GM19395 (cell line): ENCODE data around the gene MYO1B.
"Not testable (repeated sequence)": the region's sequence is repeated elsewhere in the genome, so short reads cannot be mapped to it uniquely, and the experiment has no call there.

Experiments used
- ATAC-seq: cut with Tn5 transposase; IDR thresholded peaks from one replicate; pipeline ENCODE4 v1.9.1; 2021; ENCODE audit warnings: mild to moderate bottlenecking, moderate library complexity; ENCODE audit not compliant: unreplicated experiment

The MYO1B gene

DNA sequence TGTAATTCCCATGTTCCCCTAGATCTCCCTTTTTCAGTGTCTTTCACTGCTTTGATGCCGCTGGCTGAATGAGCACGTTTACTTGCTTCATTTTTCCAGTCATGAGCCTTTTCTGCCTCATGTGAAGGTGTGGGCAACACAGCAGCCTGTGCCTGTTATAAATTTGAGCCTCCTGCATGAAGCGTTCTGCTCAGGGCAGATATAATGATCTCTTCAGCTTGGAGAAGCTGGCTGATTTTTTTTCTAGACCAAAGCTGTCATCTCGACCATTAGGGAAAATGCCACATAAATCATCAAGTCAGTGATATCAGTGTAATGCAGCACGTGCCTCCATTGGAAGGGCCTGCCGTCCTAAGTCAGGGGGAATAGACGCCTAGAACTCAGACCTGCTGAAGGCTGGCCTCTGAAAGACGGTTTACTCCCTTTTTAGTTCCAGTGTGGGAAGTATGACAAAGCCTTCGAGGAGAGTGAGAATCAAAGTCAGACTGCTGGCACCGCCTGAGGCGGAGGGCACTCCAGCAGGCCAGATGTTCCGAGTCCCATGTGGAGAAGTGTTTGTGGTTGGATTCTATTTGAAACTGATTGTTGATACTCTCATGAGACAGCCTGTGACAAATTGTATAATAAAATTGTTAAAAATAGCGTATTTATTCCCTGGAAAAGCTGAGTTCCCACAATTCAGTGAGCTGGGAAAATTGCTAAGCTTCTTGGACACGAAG, 196.5 kb downstream of the MYO1B start:
- no peak for ATAC-seq

DNA sequence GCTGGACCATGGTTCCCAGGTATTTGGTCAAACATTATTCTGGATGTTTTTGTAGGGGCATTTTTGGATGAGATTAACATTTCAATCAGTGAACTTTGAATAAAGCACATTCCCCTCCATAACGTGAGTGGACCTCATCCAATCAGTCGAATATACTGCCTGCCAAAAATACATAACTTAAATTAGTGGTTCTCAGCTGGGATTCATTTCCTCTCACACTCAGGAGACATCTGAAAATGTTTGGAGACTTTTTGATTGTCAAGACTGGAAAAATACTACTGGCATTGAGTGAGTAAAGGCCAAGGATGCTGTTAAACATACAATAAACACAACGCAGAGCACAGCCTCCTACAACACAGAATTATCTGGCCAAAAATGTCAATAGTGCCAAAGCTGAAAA, 198.2 kb downstream of the MYO1B start:
- no peak for ATAC-seq

DNA sequence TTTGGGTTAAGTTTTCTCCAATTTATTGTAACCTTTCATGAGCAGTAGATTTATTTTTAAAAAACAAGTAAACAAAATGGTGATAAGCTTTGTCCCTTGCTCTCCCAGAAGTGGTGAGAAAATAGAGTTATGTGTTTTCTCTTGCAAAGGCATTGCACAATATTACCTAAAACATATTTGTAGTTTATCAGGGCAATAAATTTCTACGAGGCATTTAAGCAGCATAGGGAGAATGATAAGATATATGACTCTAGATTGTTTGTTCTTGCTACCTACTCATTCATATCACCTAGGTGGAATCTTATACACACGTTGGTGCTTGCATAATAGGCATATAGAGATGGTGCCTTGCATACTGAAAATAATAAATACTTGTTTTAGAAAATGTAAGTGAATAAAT, 201.7 kb downstream of the MYO1B start:
- no peak for ATAC-seq

DNA sequence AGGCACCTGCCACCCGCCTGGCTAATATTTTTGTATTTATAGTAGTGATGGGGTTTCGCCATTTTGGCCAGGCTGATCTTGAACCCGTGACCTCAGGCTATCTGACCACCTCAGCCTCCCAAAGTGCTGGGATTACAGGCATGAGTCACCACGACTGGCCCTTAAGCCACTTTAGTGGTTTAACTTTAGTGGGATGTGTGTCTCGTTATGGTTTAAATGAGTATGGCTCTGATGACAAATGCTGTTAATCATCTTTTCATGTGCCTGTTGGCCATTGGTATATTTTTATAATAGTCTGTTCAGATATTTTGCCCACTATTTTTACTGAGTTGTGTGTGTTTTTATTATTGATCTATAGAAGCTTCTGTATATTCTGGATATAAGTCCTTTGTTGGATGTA, 205.9 kb downstream of the MYO1B start:
- ATAC-seq = no peak

DNA sequence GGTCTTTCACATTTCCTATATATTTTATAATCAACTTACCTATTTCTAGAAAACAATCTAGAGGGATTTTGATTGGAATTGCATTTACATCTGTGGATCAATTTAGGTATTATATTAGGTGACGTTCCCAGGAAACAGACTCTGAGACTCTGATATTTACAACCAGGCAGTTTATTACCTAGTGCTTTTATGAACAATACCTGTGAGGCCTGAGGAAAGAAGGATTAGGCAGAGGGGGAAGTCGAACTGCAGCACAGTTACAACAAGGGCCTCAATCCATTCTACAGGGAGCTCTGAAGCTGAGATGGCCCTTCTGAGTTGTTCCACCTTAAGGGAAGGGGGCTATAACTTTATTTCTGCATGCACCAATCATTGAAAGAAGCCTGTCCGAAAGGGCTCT, 206.9 kb downstream of the MYO1B start:
- no peak for ATAC-seq

DNA sequence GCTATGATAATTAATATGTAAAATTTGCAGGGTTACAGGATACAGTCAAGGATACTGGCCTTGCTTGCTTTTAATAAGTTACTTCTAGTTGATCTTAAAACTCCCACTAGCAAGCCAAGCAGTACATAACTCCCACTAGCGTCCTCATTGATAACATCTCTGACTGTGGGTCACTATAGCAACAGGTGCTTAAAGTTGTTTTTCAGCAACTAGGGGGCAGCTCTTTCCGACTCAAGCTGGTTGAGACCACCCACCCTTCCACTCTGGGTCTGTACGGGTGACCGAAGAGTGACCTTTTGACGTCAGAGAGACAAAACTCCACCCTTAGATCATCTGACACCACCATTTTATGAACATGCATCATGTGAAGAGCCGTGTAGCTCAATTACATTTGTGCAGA, 208.6 kb downstream of the MYO1B start:
- ATAC-seq = no peak

DNA sequence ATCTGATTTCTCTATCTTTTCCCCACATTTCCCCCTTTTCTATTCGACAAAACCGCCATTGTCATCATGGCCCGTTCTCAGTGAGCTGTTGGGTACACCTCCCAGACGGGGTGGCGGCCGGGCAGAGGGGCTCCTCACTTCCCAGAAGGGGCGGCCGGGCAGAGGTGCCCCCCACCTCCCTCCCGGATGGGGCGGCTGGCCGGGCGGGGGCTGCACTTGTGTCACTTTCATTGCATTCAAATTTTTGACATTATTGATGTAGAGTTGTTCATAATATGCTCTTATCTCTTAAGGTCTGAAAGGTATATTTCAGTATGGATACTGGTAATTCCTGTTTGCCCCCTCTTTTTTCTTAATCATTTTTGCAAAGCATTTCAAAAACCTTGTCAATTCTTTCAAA, 211.3 kb downstream of the MYO1B start:
- ATAC-seq = not testable (repeated sequence)

DNA sequence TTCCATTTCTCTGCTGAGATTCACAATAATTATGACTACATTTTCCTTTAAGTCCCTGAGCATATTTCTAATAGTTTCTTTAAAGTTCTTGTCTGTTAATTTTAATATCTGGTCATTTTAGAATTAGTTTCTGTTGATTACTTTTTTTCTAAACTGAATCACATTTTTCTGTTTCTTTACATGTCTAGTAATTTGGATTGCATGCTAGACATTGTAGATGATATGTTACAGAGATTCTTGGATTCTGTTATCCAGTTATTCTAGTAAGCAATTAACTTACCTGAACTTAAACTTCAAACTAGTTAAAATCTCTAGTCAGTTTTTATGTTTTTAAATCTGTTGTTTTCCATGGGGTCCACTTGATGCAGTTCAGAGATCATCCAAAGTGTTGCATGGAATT, 214.0 kb downstream of the MYO1B start:
- ATAC-seq = no peak

DNA sequence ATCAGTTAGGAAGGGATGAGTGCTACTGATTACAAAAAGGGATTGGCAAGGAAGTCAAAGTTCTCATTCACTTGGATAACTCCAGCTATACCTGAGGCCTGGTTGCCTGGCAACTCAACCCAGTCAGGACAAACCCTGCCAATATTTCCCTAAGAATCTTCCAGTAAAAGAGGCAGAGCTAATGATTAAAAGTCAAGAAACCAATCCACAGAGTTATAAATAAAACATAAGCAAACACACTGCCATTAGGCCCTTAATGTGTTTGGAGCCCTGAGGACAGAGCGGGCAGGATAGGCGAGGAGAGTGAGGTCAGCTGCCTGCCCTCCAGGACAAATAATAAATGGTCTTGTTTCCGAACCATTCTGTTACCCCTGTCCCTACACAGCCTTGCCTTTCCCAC, 217.2 kb downstream of the MYO1B start:
- no peak for ATAC-seq

DNA sequence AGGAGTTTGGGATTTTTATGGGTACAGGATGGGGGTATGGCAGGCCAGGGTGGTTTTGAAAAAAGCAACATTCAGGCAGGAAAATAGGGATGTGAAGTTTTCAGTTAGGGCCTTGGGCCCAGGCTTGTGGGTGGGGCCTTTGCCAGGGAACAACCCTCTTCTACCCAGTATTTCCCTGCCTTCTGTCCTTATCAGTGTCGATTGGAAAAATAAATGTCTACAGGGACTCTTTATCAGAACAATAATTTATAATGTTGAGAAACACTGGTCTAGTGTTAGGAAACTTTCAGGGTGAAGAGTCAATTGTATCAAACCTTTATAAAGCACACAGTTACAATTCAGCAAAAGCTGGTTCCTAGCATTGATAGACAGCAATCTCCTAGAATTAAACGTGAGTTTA, 218.6 kb downstream of the MYO1B start:
- ATAC-seq = no peak

DNA sequence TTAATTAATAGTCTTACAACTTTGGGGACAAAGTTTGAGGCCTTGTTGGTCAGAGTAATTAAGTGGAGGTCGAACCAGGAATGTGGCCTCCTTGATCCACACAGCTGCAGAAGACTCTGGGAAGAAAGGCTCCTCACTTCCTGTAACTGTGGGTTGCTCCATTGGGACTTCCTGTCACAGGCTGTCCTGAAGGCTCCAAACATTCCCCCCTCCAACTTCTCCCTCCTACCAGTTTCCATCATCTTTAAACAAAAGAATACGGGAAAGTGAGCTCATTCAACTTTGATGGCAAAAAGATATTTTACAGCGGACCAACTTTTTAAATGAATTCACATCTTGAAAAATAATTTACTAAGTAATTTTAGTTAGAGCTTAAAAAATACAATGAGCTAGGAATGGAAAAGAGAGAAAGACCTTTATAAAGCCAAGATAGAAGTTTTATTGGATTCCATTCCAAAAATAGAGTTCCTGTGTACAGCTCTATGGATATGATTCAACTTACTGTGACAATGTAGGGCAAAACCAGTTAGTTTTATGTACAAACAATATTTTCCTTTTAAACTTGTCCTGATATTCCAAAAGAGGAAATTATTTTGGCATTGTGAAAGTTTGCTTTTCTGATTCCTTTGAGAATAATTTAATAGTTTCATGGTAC, 220.7 kb downstream of the MYO1B start:
- ATAC-seq = no peak

DNA sequence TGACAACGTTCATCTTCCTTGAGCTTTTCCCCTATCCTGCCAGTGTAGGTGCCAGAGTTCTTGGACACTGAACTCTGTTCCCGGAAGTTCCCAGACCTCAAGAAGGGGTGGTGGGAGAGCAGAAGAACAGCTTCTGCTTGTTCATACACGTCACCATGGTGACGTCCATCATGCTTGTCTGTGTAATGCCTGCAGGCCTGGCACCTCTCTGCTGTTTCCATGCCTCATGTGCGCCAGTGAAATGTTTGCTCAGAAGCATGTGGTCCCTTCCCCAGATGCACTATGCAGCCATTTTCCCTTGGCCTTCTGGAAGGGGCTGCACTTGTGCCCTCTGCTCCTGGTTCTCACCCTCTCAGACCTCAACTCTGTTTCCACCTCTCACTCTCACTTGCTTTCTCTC, 221.9 kb downstream of the MYO1B start:
- ATAC-seq = no peak

DNA sequence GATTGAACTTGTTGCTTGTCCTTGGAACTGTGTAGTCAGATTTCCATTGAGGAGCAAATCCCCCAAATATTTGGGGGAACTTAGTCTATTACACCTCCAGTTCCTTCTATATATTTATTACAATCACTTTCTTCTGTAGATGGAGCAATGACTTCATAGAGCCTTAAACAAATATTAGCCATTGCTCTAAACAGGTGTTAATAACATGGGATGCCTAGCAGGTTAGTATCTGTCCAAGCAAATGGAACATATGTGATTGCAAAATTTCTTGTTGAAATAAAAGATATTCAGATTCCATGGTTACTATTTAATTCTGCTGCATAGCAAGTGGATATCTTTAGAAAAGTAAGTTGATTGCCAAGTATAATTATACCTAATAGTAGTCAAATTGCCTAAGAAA, 225.1 kb downstream of the MYO1B start:
- ATAC-seq = no peak

DNA sequence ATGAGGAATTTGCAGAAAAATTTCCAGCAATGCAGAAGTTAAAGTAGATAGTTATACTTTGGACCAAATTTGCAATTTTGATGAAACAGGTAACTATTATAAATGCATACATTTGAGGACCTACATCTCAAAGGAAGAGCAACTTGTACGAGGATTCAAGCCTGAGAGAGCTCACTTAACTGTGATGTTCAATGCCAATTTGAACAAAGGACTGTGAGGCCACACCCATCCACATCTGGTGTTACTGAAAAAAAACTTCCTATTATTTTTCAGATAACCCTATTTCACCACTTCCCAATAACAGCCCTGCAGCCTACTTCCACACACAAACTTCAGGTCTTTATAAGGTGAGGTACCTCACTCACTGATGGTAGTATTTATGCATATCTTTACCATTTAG, 229.3 kb downstream of the MYO1B start:
- no peak for ATAC-seq
